WI38 (cell line): ENCODE results near the gene PRR3.

Experiments used
- H3K4me3 ChIP-seq: 2 replicates; pipeline ENCODE4 v1.5.1; 2011; ENCODE audit warnings: low read depth, mild to moderate bottlenecking, control low read depth, low read length
- TF ChIP-seq, protein P1 (sequence below): IDR thresholded peaks from 2 replicates; pipeline ENCODE4 v1.5.1; 2012; ENCODE audit warnings: low read depth, mild to moderate bottlenecking, control low read depth, low read length

PRR3 gene

DNA sequence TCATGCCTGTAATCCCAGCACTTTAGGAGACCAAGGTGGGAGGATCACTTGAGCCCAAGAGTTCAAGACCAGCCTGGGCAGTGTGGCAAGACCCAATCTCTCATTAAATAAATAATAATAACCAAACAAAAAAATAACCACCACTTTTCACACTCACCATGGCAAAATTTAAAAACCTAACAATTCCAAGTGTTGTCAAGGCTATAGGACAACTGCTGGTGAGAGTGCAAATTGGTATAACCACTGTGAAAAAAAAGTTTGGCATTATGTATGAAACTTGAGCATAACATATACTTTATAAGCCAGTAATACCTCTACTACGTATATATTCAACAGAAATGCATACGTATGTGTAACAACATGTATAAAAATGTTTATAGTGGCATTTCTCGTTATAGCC, 3.8 kb downstream of the PRR3 start:
- TF ChIP-seq, protein P1, sequence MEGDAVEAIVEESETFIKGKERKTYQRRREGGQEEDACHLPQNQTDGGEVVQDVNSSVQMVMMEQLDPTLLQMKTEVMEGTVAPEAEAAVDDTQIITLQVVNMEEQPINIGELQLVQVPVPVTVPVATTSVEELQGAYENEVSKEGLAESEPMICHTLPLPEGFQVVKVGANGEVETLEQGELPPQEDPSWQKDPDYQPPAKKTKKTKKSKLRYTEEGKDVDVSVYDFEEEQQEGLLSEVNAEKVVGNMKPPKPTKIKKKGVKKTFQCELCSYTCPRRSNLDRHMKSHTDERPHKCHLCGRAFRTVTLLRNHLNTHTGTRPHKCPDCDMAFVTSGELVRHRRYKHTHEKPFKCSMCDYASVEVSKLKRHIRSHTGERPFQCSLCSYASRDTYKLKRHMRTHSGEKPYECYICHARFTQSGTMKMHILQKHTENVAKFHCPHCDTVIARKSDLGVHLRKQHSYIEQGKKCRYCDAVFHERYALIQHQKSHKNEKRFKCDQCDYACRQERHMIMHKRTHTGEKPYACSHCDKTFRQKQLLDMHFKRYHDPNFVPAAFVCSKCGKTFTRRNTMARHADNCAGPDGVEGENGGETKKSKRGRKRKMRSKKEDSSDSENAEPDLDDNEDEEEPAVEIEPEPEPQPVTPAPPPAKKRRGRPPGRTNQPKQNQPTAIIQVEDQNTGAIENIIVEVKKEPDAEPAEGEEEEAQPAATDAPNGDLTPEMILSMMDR: no peak
- H3K4me3 ChIP-seq: no peak overlapping the region

DNA sequence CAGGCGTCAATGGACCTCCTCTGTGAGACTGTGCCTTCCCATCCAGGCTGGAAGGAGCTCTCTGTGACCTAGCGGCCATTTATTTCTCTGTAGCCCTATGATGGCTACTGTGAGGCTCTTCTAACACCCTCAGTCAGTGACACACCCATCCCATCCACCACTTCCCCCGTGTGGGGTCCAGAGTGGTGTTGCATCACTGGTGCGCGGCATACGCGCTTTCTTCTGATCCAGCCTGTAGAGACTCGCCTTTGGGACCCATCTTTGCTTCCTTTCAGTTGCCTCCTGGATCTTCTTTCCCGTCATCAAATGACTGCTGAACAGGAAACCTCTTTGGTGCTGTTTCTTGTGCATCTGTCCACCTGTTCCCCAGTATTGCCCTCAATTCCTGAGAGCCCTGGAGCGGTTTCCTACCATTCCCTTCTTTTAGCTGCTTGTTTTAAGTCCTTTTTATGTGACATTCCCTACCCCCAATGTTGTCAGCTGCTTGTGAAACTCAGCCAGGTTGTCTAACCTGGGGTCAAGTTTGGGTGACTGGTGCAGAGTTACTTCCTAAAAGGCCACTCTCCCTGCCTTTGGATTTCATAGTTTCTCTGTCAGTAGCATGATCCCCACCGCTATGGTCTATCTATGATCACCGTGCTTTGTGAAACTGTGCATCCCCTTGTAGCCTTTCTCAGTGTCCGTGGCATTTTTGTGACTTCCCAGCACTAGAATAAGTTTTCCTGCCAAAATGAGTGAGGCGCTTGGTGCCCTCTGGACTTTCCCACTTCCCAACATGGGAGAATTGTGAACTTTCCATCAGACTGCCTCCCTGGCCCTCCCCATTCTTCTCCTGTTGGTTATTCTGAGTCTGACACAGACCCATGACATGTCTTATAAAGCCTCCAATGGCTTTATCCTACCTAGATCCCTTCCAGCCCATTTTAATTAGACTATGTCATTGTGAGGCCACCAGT, 5.7 kb downstream of the PRR3 start:
- H3K4me3 ChIP-seq: no peak overlapping the region
- TF ChIP-seq, protein P1: no peak

DNA sequence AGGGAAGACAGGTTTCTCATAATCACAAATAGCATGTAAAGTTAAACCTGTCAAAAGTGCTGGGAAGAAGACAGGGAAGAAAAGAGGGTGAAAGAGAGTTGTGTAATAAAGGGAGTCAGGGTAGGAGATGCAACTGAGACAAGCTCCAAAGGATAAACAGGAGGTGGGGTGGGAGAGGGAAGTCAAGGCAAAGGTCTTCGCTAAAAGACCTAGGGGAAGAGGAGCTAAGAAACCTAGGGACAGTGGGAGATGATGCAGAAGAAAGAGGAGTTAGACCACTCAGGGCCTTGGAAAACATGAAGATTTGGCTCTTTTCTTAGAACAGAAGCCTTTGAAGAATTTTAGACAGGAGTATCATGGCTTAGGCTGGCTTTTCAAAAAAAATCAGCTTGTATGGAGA, 7.0 kb downstream of the PRR3 start:
- H3K4me3 ChIP-seq: no peak overlapping the region
- TF ChIP-seq, protein P1: no peak

DNA sequence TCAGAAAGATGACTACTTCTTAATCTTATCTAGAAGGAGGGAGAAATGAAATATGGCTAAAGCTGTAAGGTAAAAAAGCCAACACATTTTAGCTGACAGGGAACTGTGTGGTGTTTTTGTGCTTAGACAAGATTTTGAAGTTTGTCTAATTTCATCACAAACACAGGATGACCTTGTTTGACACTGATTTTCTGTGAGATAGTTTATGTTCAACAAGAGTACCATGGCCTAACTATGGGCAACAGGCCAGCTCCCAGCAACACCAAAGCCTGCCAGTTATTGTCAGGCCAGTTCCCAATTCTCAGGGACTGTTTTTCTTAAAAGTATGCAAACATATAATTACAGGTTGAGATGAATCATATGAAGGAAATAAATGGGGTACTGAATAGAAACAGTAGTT, 8.7 kb downstream of the PRR3 start:
- TF ChIP-seq, protein P1: no peak
- no peak overlapping the region for H3K4me3 ChIP-seq

DNA sequence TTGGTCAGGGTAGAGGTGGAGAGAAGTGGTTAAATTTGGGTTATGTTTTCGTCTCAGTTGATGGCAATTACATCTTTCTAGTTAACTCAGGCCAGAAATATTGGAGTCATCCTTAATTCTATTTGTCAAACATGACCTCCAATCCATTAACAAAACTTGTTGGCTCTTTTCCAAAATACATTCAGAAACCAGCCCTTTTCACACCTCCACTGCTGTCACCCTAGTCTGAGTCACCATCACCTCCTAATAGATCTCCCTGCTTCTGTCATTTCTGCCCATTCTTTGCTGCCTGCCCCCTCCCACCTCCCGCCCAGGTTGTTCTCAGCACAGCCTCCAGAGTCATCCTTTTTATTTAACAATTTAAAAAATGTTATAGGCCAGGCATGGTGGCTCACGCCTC, 11.2 kb downstream of the PRR3 start:
- H3K4me3 ChIP-seq: no peak overlapping the region
- TF ChIP-seq, protein P1: no peak

DNA sequence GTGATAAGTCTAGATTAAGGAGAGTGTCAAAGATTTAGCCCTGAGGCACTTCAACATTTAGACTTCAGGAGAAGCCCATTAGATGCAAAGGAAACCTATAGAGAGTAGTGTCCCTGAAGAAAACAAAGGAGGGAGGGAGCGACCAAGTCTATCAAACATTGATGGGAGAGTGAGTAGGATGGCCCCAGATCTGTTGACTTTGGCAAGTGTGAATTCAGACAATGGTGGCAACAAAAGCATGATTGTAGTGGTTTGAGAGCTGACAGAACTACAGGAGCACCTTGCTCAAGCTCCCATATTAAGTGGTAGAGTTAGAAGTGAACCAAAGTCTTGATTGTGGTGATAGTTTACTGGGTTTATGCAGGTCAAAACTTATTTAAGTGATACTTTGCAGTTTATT, 13.2 kb downstream of the PRR3 start:
- TF ChIP-seq, protein P1: no peak

DNA sequence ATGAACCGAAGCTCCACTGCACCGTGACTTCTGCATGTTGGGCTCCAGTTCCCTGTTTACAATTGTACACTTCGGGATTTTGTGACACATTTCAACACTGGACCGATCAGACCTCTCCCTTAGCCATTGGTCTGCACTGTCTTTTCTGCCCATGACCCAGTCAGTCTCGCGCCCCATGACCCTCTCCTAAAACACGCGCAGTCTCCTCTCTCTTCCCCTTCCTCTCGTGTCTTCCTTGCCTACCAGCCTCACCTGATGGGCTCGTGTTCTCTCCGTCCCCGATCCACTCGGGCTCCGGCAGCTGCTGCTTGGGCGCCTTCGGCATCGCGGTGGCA, 13.6 kb downstream of the PRR3 start:
- H3K4me3 ChIP-seq: peak overlapping the region; percentile 69
- TF ChIP-seq, protein P1: no peak

More for the DNA sequence above, 13.2 kb downstream of the PRR3 start:
- H3K4me3 ChIP-seq: peak overlapping the region; percentile 69
